Fibroblast of lung (primary cell): ENCODE results near the gene HAUS5. TPM values are rescaled to one million over a fixed set of nuclear protein-coding genes. Genes with fewer than 3 reads are reported as not detected.

ENCODE experiments used
- DNase-seq, 2 donors: peaks; one replicate each; pipeline versions ENCODE4 v3.0.0 to v3.0.0-alpha.2; 2010; ENCODE audit warnings: low read depth in 2 of 2
- H2AFZ ChIP-seq: 2 replicates; pipeline ENCODE4 v1.5.1; 2012; ENCODE audit warnings: low read length, control low read depth, inconsistent platforms
- H3K27ac ChIP-seq: 2 replicates; pipeline ENCODE4 v1.5.1; 2011; ENCODE audit warnings: low read length, control low read depth; ENCODE audit not compliant: insufficient read depth
- H3K27me3 ChIP-seq: 2 replicates; pipeline ENCODE4 v1.5.1; 2011; ENCODE audit warnings: mild to moderate bottlenecking, low read length; ENCODE audit not compliant: control insufficient read depth, insufficient read depth
- H3K36me3 ChIP-seq: 2 replicates; pipeline ENCODE4 v1.5.1; 2011; ENCODE audit warnings: low read length; ENCODE audit not compliant: control insufficient read depth, insufficient read depth
- H3K4me1 ChIP-seq: 2 replicates; pipeline ENCODE4 v1.5.1; 2011; ENCODE audit warnings: low read length; ENCODE audit not compliant: control insufficient read depth, insufficient read depth; ENCODE audit errors: extremely low read depth
- H3K4me2 ChIP-seq: 2 replicates; pipeline ENCODE4 v1.5.1; 2011; ENCODE audit warnings: low read length, control low read depth; ENCODE audit not compliant: insufficient read depth; ENCODE audit errors: extremely low read depth
- H3K4me3 ChIP-seq, 4 experiments: fragments of 200-600 bp in 1 of 4; sonication (generic) in 1 of 4; replicated peaks in 1 of 4; 2 replicates each; pipeline ENCODE4 v1.5.1; 2011 to 2016; ENCODE audit warnings: low read length in 4 of 4, low read depth in 3 of 4, mild to moderate bottlenecking in 3 of 4, control low read depth in 2 of 4, inconsistent platforms in 1 of 4, mixed read lengths in 1 of 4; ENCODE audit not compliant: insufficient read depth in 1 of 4; ENCODE audit errors: control extremely low read depth in 1 of 4
- H3K79me2 ChIP-seq: 2 replicates; pipeline ENCODE4 v1.5.1; 2012; ENCODE audit warnings: mild to moderate bottlenecking, low read length, inconsistent platforms; ENCODE audit not compliant: control insufficient read depth, insufficient read depth
- H3K9ac ChIP-seq: 2 replicates; pipeline ENCODE4 v1.5.1; 2011; ENCODE audit warnings: mild to moderate bottlenecking, low read length, control low read depth; ENCODE audit not compliant: insufficient read depth
- H3K9me3 ChIP-seq: 2 replicates; pipeline ENCODE4 v1.5.1; 2012; ENCODE audit warnings: low read depth, low read length; ENCODE audit not compliant: control insufficient read depth, insufficient read depth
- H4K20me1 ChIP-seq: 2 replicates; pipeline ENCODE4 v1.5.1; 2011; ENCODE audit warnings: low read length; ENCODE audit not compliant: control insufficient read depth, insufficient read depth; ENCODE audit errors: extremely low read depth
- CTCF ChIP-seq, 2 donors: IDR thresholded peaks in 1 of 2; conservative IDR thresholded peaks in 1 of 2; 1 replicate in 1 of 2; 2 replicates in 1 of 2; pipeline ENCODE4 v1.5.1; 2011 to 2012; ENCODE audit warnings: low read length in 2 of 2, control low read depth in 1 of 2, inconsistent platforms in 1 of 2, low read depth in 1 of 2, mild to moderate bottlenecking in 1 of 2
- EZH2 ChIP-seq: IDR thresholded peaks from 2 replicates; pipeline ENCODE4 v1.5.1; 2012; ENCODE audit warnings: low read length, control low read depth, mild to moderate bottlenecking; ENCODE audit errors: missing control alignments
- polyA plus RNA-seq, 2 donors: library from polyadenylated mRNA; depleted of rRNA in 1 of 2; stranded (reverse) in 1 of 2; unstranded in 1 of 2; fragments of >200 nt; gene quantifications; 2 replicates each; pipeline ENCODE4 v1.2.1, GENCODE V29; 2011 to 2012; ENCODE audit warnings: missing spikeins in 1 of 2
- total RNA-seq: library from RNA; depleted of rRNA; stranded (reverse); fragments of >200 nt; gene quantifications from 2 replicates; pipeline ENCODE4 v1.2.1, GENCODE V29; 2014

The HAUS5 gene
- total and polyA plus RNA-seq, 2 donors (not counting 1 experiment from before 2014, with no cell fraction given), result 2.5 to 4.0 TPM

- Histone ChIP-seq H3K79me2 (no peaks in the 10 kb centered on the region), H3K4me3 (no peak overlapping the region), H3K9me3 (no peaks in the 10 kb centered on the region), H3K27me3 (no peaks in the 10 kb centered on the region), H2AFZ (no peak overlapping the region), H3K36me3 (peaks cover 4% of the 10 kb centered on the region), H3K4me2 (no peak overlapping the region), H3K9ac (no peak overlapping the region), H3K4me1 (no peaks in the 10 kb centered on the region), H3K27ac (no peak overlapping the region), H4K20me1 (no peaks in the 10 kb centered on the region)
- TF ChIP-seq EZH2, result no peak
- no peak for TF ChIP-seq CTCF (conservative IDR thresholded peaks at IDR 0.05 in 1 of 2, IDR thresholded peaks at IDR 0.05 in 1 of 2; ENCODE audit: low read depth in 1 of 2, low read length in 2 of 2)
- DNase-seq, result no peak
Observed at GRCh38 chr19:35621708-35622107, 9.2 kb downstream of the HAUS5 start.

- Histone ChIP-seq H3K9ac (no peak overlapping the region), H3K4me2 (no peak overlapping the region), H3K27me3 (no peaks in the 10 kb centered on the region), H3K4me1 (no peaks in the 10 kb centered on the region), H4K20me1 (no peaks in the 10 kb centered on the region), H2AFZ (no peak overlapping the region), H3K27ac (no peak overlapping the region), H3K9me3 (no peaks in the 10 kb centered on the region), H3K79me2 (no peaks in the 10 kb centered on the region), H3K36me3 (peaks cover 4% of the 10 kb centered on the region), H3K4me3 (no peak overlapping the region)
- TF ChIP-seq CTCF (conservative IDR thresholded peaks at IDR 0.05 in 1 of 2, IDR thresholded peaks at IDR 0.05 in 1 of 2; ENCODE audit: low read depth in 1 of 2, low read length in 2 of 2) (no peak), EZH2 (no peak)
- no peak for DNase-seq
Observed at GRCh38 chr19:35622750-35623149, 10.2 kb downstream of the HAUS5 start.

- TF ChIP-seq EZH2 (no peak), CTCF (conservative IDR thresholded peaks at IDR 0.05 in 1 of 2, IDR thresholded peaks at IDR 0.05 in 1 of 2; ENCODE audit: low read depth in 1 of 2, low read length in 2 of 2) (no peak)
- Histone ChIP-seq H3K9me3 (no peaks in the 10 kb centered on the region), H3K27ac (no peak overlapping the region), H3K36me3 (peaks cover 2% of the 10 kb centered on the region), H4K20me1 (no peaks in the 10 kb centered on the region), H3K4me2 (no peak overlapping the region), H3K4me3 (no peak overlapping the region), H3K27me3 (no peaks in the 10 kb centered on the region), H2AFZ (no peak overlapping the region), H3K4me1 (peaks cover 3% of the 10 kb centered on the region), H3K79me2 (no peaks in the 10 kb centered on the region), H3K9ac (no peak overlapping the region)
- no peak for DNase-seq
Observed at GRCh38 chr19:35623327-35624010, 10.9 kb downstream of the HAUS5 start.
